Fibroblast of lung (primary cell): ENCODE data around the gene SLC23A3. TPM values are rescaled to one million over a fixed set of nuclear protein-coding genes. Genes with fewer than 3 reads are reported as not detected.

ENCODE experiments used
- DNase-seq, 2 donors: peaks; one replicate each; pipeline versions ENCODE4 v3.0.0 to v3.0.0-alpha.2; 2010; ENCODE audit warnings: low read depth in 2 of 2
- H2AFZ ChIP-seq: 2 replicates; pipeline ENCODE4 v1.5.1; 2012; ENCODE audit warnings: low read length, control low read depth, inconsistent platforms
- H3K27ac ChIP-seq: 2 replicates; pipeline ENCODE4 v1.5.1; 2011; ENCODE audit warnings: low read length, control low read depth; ENCODE audit not compliant: insufficient read depth
- H3K27me3 ChIP-seq: 2 replicates; pipeline ENCODE4 v1.5.1; 2011; ENCODE audit warnings: mild to moderate bottlenecking, low read length; ENCODE audit not compliant: control insufficient read depth, insufficient read depth
- H3K36me3 ChIP-seq: 2 replicates; pipeline ENCODE4 v1.5.1; 2011; ENCODE audit warnings: low read length; ENCODE audit not compliant: control insufficient read depth, insufficient read depth
- H3K4me1 ChIP-seq: 2 replicates; pipeline ENCODE4 v1.5.1; 2011; ENCODE audit warnings: low read length; ENCODE audit not compliant: control insufficient read depth, insufficient read depth; ENCODE audit errors: extremely low read depth
- H3K4me2 ChIP-seq: 2 replicates; pipeline ENCODE4 v1.5.1; 2011; ENCODE audit warnings: low read length, control low read depth; ENCODE audit not compliant: insufficient read depth; ENCODE audit errors: extremely low read depth
- H3K4me3 ChIP-seq, 4 experiments: fragments of 200-600 bp in 1 of 4; sonication (generic) in 1 of 4; replicated peaks in 1 of 4; 2 replicates each; pipeline ENCODE4 v1.5.1; 2011 to 2016; ENCODE audit warnings: low read length in 4 of 4, low read depth in 3 of 4, mild to moderate bottlenecking in 3 of 4, control low read depth in 2 of 4, inconsistent platforms in 1 of 4, mixed read lengths in 1 of 4; ENCODE audit not compliant: insufficient read depth in 1 of 4; ENCODE audit errors: control extremely low read depth in 1 of 4
- H3K79me2 ChIP-seq: 2 replicates; pipeline ENCODE4 v1.5.1; 2012; ENCODE audit warnings: mild to moderate bottlenecking, low read length, inconsistent platforms; ENCODE audit not compliant: control insufficient read depth, insufficient read depth
- H3K9ac ChIP-seq: 2 replicates; pipeline ENCODE4 v1.5.1; 2011; ENCODE audit warnings: mild to moderate bottlenecking, low read length, control low read depth; ENCODE audit not compliant: insufficient read depth
- H3K9me3 ChIP-seq: 2 replicates; pipeline ENCODE4 v1.5.1; 2012; ENCODE audit warnings: low read depth, low read length; ENCODE audit not compliant: control insufficient read depth, insufficient read depth
- H4K20me1 ChIP-seq: 2 replicates; pipeline ENCODE4 v1.5.1; 2011; ENCODE audit warnings: low read length; ENCODE audit not compliant: control insufficient read depth, insufficient read depth; ENCODE audit errors: extremely low read depth
- EZH2 ChIP-seq: IDR thresholded peaks from 2 replicates; pipeline ENCODE4 v1.5.1; 2012; ENCODE audit warnings: low read length, control low read depth, mild to moderate bottlenecking; ENCODE audit errors: missing control alignments
- polyA plus RNA-seq, 2 donors: library from polyadenylated mRNA; depleted of rRNA in 1 of 2; stranded (reverse) in 1 of 2; unstranded in 1 of 2; fragments of >200 nt; gene quantifications; 2 replicates each; pipeline ENCODE4 v1.2.1, GENCODE V29; 2011 to 2012; ENCODE audit warnings: missing spikeins in 1 of 2
- total RNA-seq: library from RNA; depleted of rRNA; stranded (reverse); fragments of >200 nt; gene quantifications from 2 replicates; pipeline ENCODE4 v1.2.1, GENCODE V29; 2014
- TF ChIP-seq, protein P1 (sequence below), 2 donors: IDR thresholded peaks in 1 of 2; conservative IDR thresholded peaks in 1 of 2; 1 replicate in 1 of 2; 2 replicates in 1 of 2; pipeline ENCODE4 v1.5.1; 2011 to 2012; ENCODE audit warnings: low read length in 2 of 2, control low read depth in 1 of 2, inconsistent platforms in 1 of 2, low read depth in 1 of 2, mild to moderate bottlenecking in 1 of 2

Gene SLC23A3
- total and polyA plus RNA-seq, 2 donors (not counting 1 experiment from before 2014, with no cell fraction given): 0.52 to 2.5 TPM

DNA sequence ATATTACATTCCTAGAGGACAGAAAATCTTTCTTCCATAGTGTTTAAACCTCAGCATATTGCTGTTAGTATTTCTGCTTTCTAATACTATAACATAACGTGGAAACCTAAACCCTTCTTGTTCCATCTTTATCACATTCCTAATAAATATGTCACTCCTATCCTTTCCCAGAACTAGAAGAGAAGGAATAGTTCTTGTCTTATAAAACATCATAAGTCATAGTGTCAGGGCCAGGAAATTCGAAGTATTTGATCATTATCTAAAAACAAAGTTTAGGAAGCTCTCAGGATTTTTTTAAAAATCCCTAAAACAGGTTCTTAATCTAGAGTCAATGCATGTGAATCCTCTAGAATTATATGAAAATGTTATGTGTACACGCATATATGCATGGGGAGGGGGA, 11.2 kb downstream of the SLC23A3 start:
- Histone ChIP-seq H3K4me3 (no peak overlapping the region), H3K4me1 (peaks cover 4% of the 10 kb centered on the region), H3K9ac (no peak overlapping the region), H2AFZ (no peak overlapping the region), H4K20me1 (no peaks in the 10 kb centered on the region), H3K9me3 (no peaks in the 10 kb centered on the region), H3K79me2 (no peaks in the 10 kb centered on the region), H3K4me2 (no peak overlapping the region), H3K27me3 (no peaks in the 10 kb centered on the region), H3K36me3 (no peaks in the 10 kb centered on the region), H3K27ac (no peak overlapping the region)
- TF ChIP-seq, protein P1, sequence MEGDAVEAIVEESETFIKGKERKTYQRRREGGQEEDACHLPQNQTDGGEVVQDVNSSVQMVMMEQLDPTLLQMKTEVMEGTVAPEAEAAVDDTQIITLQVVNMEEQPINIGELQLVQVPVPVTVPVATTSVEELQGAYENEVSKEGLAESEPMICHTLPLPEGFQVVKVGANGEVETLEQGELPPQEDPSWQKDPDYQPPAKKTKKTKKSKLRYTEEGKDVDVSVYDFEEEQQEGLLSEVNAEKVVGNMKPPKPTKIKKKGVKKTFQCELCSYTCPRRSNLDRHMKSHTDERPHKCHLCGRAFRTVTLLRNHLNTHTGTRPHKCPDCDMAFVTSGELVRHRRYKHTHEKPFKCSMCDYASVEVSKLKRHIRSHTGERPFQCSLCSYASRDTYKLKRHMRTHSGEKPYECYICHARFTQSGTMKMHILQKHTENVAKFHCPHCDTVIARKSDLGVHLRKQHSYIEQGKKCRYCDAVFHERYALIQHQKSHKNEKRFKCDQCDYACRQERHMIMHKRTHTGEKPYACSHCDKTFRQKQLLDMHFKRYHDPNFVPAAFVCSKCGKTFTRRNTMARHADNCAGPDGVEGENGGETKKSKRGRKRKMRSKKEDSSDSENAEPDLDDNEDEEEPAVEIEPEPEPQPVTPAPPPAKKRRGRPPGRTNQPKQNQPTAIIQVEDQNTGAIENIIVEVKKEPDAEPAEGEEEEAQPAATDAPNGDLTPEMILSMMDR (conservative IDR thresholded peaks at IDR 0.05 in 1 of 2, IDR thresholded peaks at IDR 0.05 in 1 of 2; ENCODE audit: low read depth in 1 of 2, low read length in 2 of 2): no peak
- TF ChIP-seq EZH2: no peak
- peak in 1 of 2 donors; percentile 24 for DNase-seq

DNA sequence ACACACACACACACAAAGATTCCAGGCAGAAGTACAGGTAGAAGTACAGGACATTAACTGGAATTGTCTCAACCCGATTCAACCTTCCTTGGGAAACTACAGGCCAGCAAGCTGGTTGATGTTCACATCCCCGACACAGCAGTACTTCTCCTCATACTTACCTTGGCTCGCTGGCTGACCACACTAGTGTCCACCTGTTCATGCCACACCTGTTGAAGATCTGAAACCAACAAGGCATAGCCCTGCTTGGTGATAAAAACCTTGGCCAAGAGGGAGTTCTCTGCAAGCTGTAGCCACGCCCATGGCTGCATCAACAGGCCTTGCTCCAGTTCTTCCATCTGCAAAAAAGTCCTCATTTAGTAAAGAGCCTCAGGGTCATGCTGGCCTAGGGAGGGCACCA, 11.8 kb downstream of the SLC23A3 start:
- Histone ChIP-seq H3K36me3 (no peaks in the 10 kb centered on the region), H3K4me2 (no peak overlapping the region), H2AFZ (no peak overlapping the region), H3K27me3 (no peaks in the 10 kb centered on the region), H3K27ac (no peak overlapping the region), H3K4me1 (peaks cover 4% of the 10 kb centered on the region), H3K9ac (no peak overlapping the region), H4K20me1 (no peaks in the 10 kb centered on the region), H3K9me3 (no peaks in the 10 kb centered on the region), H3K4me3 (no peak overlapping the region), H3K79me2 (no peaks in the 10 kb centered on the region)
- no peak for DNase-seq
- TF ChIP-seq, protein P1 (conservative IDR thresholded peaks at IDR 0.05 in 1 of 2, IDR thresholded peaks at IDR 0.05 in 1 of 2; ENCODE audit: low read depth in 1 of 2, low read length in 2 of 2): no peak
- TF ChIP-seq EZH2: no peak

GRCh38 chr2:219157396-219157795, 12.4 kb downstream of the SLC23A3 start:
- no peak for DNase-seq
- H3K4me2 ChIP-seq: no peak overlapping the region
- H2AFZ ChIP-seq: no peak overlapping the region
- no peaks in the 10 kb centered on the region for H3K9me3 ChIP-seq
- H3K9ac ChIP-seq: no peak overlapping the region
- H3K4me1 ChIP-seq: peaks cover 4% of the 10 kb centered on the region
- no peaks in the 10 kb centered on the region for H3K79me2 ChIP-seq
- TF ChIP-seq EZH2: no peak
- TF ChIP-seq, protein P1 (conservative IDR thresholded peaks at IDR 0.05 in 1 of 2, IDR thresholded peaks at IDR 0.05 in 1 of 2; ENCODE audit: low read depth in 1 of 2, low read length in 2 of 2): no peak
- H3K36me3 ChIP-seq: no peaks in the 10 kb centered on the region
- no peaks in the 10 kb centered on the region for H4K20me1 ChIP-seq
- no peak overlapping the region for H3K27ac ChIP-seq
- H3K4me3 ChIP-seq: no peak overlapping the region
- no peaks in the 10 kb centered on the region for H3K27me3 ChIP-seq
